Tibial nerve (tissue), 4 donors: ENCODE measurements around the gene SSPN. TPM values are rescaled to one million over a fixed set of nuclear protein-coding genes. Genes with fewer than 3 reads are reported as not detected.
A peak's percentile ranks its signal among the peaks of the same experiment; 100 is the strongest.

Experiments
- DNase-seq, 2 donors: peaks; one replicate each; pipeline ENCODE4 v3.0.0-alpha.2; 2019; ENCODE audit warnings: low spot score in 2 of 2
- H3K27ac ChIP-seq, 4 donors: fragments of 200-600 bp; sonication (generic) in 3 of 4; one replicate each; pipeline ENCODE4 v1.5.1; 2017 to 2019; ENCODE audit warnings: mild to moderate bottlenecking in 1 of 4
- H3K27me3 ChIP-seq, 2 donors: fragments of 200-600 bp; sonication (generic) in 1 of 2; one replicate each; pipeline versions ENCODE4 v1.5.1 to v1.6.0; 2017 to 2019
- H3K36me3 ChIP-seq, 3 donors: fragments of 200-600 bp; sonication (generic); one replicate each; pipeline ENCODE4 v1.5.1; 2018 to 2019
- H3K4me1 ChIP-seq, 4 donors: fragments of 200-600 bp; sonication (generic) in 3 of 4; one replicate each; pipeline ENCODE4 v1.5.1; 2017 to 2019
- H3K4me3 ChIP-seq, 4 donors: fragments of 200-600 bp; sonication (generic) in 3 of 4; one replicate each; pipeline ENCODE4 v1.5.1; 2017 to 2019; ENCODE audit warnings: mild to moderate bottlenecking in 1 of 4, moderate library complexity in 1 of 4
- H3K9me3 ChIP-seq, 4 donors: fragments of 200-600 bp; sonication (generic) in 3 of 4; one replicate each; pipeline ENCODE4 v1.5.1; 2017 to 2019
- EP300 ChIP-seq, 2 donors: sonication (generic); formaldehyde crosslinking; IDR thresholded peaks; one replicate each; pipeline ENCODE4 v1.6.1; 2017; ENCODE audit warnings: antibody characterized with exemption in 2 of 2, mild to moderate bottlenecking in 1 of 2
- POLR2A ChIP-seq, 2 donors: fragments of 450-650 bp; IDR thresholded peaks; one replicate each; pipeline ENCODE4 v1.6.1; 2017; ENCODE audit warnings: antibody characterized with exemption in 2 of 2, mild to moderate bottlenecking in 2 of 2, moderate library complexity in 2 of 2
- WGBS, 2 donors: methylation state at CpG; one replicate each; pipeline ENCODE4 v1.1.5; 2018; 5-methylcytosine and 5-hydroxymethylcytosine counted together
- total RNA-seq, 4 donors: library from RNA; depleted of rRNA; stranded (reverse); fragments of >200 nt; gene quantifications; one replicate each; pipeline ENCODE4 v1.1.0, GENCODE V29; 2016
- TF ChIP-seq, protein P1 (sequence below), 5 experiments: fragments of 200-600 bp in 3 of 5; fragments of 450-650 bp in 2 of 5; sonication (generic) in 3 of 5; IDR thresholded peaks; one replicate each; pipeline ENCODE4 v1.5.1; 2016 to 2019; ENCODE audit warnings: antibody characterized with exemption in 5 of 5, mild to moderate bottlenecking in 3 of 5, moderate library complexity in 2 of 5

The SSPN gene
- total RNA-seq, 4 donors from 2014 or later: 19.2 to 54.4 (median 45.2) TPM

DNA sequence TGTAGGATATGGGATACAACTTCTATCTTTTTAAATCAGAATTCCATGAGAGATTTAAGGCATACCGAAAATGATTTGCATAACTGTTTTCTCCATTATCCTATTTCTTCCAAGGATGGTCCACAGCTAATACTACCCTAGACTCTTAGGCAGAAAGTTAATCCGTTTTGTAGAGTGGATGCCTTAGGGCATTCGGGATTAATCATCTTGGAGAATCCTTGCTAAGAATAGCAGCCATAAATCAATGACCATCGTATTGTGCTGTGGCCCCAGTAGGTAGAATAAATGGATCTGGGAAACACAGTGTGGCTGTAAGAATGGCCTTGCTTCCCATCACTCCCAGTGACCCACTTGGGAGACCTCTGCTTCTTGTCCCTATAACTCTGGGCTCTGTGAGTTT lies 99.6 kb downstream of the SSPN start:
- DNase-seq: no peak
- no peak overlapping the region for H3K4me3 ChIP-seq

DNA sequence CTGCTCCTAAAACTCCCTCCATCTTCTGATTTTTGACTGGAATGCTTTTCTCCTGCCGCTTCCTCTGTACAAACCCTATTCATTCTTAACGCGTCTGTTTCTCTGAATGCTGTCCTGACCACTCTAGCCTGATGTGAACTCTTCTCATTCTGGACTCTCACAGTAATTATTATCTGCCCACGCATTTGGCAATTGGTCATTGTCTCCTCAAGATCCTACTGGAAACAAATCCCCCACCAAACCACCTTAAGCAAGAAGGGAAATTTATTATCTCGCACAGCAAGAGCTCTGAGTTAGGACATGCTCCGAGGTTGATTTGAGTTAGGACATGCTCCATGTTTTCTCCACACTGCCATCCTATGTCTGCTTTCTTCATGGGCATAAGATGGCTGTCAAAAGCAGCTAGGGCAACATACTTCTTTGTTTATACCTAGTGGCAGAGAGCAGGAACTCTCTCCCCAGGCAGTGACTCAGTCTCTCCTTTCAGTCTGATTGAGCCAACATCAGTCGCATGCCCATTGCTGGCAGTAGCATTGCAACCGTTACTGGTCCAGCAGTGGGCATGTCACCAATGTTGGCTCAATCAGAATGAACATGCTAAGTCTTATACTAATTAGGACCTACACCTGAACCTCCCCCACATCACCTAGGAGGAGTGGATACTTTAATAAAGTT lies 102.2 kb downstream of the SSPN start:
- Histone ChIP-seq H3K27ac (peak overlapping the region in 1 of 4 donors; percentile 73), H3K36me3 (no peaks in the 10 kb centered on the region), H3K27me3 (no peaks in the 10 kb centered on the region), H3K4me3 (no peak overlapping the region), H3K4me1 (peaks cover 0 to 11% (median 7%) of the 10 kb centered on the region in 4 donors), H3K9me3 (no peaks in the 10 kb centered on the region)
- no peak for DNase-seq
- TF ChIP-seq POLR2A (IDR thresholded peaks at IDR 0.05) (no peak), EP300 (IDR thresholded peaks at IDR 0.05) (no peak)
- TF ChIP-seq, protein P1, sequence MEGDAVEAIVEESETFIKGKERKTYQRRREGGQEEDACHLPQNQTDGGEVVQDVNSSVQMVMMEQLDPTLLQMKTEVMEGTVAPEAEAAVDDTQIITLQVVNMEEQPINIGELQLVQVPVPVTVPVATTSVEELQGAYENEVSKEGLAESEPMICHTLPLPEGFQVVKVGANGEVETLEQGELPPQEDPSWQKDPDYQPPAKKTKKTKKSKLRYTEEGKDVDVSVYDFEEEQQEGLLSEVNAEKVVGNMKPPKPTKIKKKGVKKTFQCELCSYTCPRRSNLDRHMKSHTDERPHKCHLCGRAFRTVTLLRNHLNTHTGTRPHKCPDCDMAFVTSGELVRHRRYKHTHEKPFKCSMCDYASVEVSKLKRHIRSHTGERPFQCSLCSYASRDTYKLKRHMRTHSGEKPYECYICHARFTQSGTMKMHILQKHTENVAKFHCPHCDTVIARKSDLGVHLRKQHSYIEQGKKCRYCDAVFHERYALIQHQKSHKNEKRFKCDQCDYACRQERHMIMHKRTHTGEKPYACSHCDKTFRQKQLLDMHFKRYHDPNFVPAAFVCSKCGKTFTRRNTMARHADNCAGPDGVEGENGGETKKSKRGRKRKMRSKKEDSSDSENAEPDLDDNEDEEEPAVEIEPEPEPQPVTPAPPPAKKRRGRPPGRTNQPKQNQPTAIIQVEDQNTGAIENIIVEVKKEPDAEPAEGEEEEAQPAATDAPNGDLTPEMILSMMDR (IDR thresholded peaks at IDR 0.05): no peak
- 56 to 60% methylated on average over 8 of the region's 8 CpGs for WGBS, 2 donors

More for the DNA sequence above, 99.6 kb downstream of the SSPN start:
- H3K36me3 ChIP-seq: no peaks in the 10 kb centered on the region
- 63 to 72% methylated on average over 4 of the region's 4 CpGs for WGBS, 2 donors
- no peak overlapping the region for H3K27ac ChIP-seq
- no peaks in the 10 kb centered on the region for H3K27me3 ChIP-seq
- peaks cover 0 to 11% (median 7%) of the 10 kb centered on the region in 4 donors for H3K4me1 ChIP-seq
- H3K9me3 ChIP-seq: no peaks in the 10 kb centered on the region
- TF ChIP-seq, protein P1 (IDR thresholded peaks at IDR 0.05): no peak
- no peak for TF ChIP-seq EP300 (IDR thresholded peaks at IDR 0.05)
- TF ChIP-seq POLR2A (IDR thresholded peaks at IDR 0.05): no peak

DNA sequence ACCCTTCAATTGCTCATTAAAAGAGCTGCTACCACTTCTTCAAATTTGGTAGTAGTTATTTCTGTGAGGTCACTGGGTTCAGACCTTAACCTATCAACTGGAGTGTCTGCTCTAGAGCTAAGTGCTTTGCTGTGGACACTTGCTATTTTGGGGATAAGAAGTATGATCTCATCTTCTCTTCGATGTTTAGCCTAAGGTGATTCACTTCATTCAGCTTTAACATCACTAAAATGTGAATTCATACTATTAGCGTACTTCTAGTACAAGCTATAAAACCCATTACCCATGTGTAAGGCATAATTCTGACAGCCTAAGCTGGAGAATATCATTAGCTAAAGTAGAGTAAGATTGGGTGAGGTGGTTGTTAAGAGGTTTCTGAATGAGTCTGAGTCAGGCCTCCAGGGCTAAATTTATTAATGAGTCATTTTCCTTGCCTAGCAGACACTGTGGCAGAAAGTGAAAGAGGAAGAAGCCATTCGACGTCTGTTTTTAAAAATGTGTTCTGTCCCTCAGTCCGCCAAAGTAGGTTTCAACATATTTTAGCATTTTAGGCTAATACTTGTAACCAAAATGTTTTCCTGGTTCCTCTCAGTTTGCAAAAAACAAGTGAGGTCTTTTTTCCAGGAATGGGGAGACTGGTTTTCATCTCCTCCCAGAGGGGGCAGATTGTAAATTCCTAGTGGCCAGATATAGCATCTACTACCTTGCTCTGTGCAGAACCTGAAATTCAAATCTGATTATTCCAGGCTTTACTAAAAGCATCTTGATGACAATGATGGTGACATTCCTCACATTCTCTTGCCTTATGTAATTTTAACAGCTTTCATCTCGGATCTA lies 103.6 kb downstream of the SSPN start:
- TF ChIP-seq, protein P1 (IDR thresholded peaks at IDR 0.05): peak in 3 of 5 experiments; percentile 6 to 45 (median 22)
- TF ChIP-seq EP300 (IDR thresholded peaks at IDR 0.05): peak in 1 of 2 donors; percentile 63
- TF ChIP-seq POLR2A (IDR thresholded peaks at IDR 0.05): no peak
- H3K27me3 ChIP-seq: no peaks in the 10 kb centered on the region
- H3K9me3 ChIP-seq: no peaks in the 10 kb centered on the region
- peak overlapping the region in 2 of 4 donors; percentile 8 to 14 for H3K4me3 ChIP-seq
- H3K27ac ChIP-seq: peak overlapping the region in 3 of 4 donors; percentile 37 to 73 (median 65)
- WGBS, 2 donors: 43 to 45% methylated on average over 6 of the region's 6 CpGs
- H3K36me3 ChIP-seq: no peaks in the 10 kb centered on the region
- no peak for DNase-seq
- peaks cover 0 to 11% (median 7%) of the 10 kb centered on the region in 4 donors for H3K4me1 ChIP-seq

DNA sequence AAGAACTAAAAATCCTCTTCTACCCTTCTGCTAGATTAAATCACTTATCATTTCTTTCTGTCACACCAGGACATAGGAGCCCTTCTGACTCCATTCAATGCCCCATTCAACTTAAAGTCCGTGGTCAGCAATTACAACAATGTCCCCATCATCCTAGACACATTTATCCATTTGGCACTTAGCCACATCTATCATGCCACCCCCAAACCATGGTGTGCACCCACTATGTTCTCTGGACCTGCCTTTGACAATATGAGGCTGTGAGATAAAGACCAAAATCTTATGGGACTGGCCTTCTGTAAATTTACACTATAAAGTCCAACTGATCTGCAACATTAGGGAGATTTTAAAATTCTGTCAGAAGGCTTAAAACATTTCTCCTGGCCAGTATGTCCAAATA lies 104.4 kb downstream of the SSPN start:
- Histone ChIP-seq H3K27ac (peak overlapping the region in 2 of 4 donors; percentile 65 to 73), H3K36me3 (no peaks in the 10 kb centered on the region), H3K4me3 (no peak overlapping the region), H3K27me3 (no peaks in the 10 kb centered on the region), H3K9me3 (no peaks in the 10 kb centered on the region), H3K4me1 (peaks cover 0 to 11% (median 7%) of the 10 kb centered on the region in 4 donors)
- WGBS, 2 donors: 50 to 56% methylated on average over 1 of the region's 1 CpG
- TF ChIP-seq EP300 (IDR thresholded peaks at IDR 0.05): no peak
- TF ChIP-seq, protein P1 (IDR thresholded peaks at IDR 0.05): no peak
- TF ChIP-seq POLR2A (IDR thresholded peaks at IDR 0.05): no peak
- no peak for DNase-seq

Other genes with a start within 250 kb of the SSPN start
- gene RASSF8, start 236.9 kb upstream of the SSPN start, total RNA-seq: 10 to 100 TPM; 42.9 to 87.2 (median 76.1) TPM
- gene BHLHE41, start 70.5 kb upstream of the SSPN start, total RNA-seq: 10 to 100 TPM in 2 of 4 donors, 1 to 10 TPM in 2; 6.5 to 12.7 (median 9.9) TPM